Measurements from ENCODE around the gene MIOS. TPM values are rescaled to one million over a fixed set of nuclear protein-coding genes. Genes with fewer than 3 reads are reported as not detected.
A peak's percentile ranks its signal among the peaks of the same experiment; 100 is the strongest.

Gene MIOS
- total and polyA plus RNA-seq, 2 of the 8 experiments (the other 6 are each of a cell fraction or from before 2014, with no cell fraction given) = 15.5 to 50.7 TPM

- no peak overlapping the region for H3K56ac ChIP-seq (replicated peaks; ENCODE audit: insufficient read length, low read depth, low read length)
- H2BK5ac ChIP-seq (ENCODE audit: low read depth, low read length) = no peak overlapping the region
- DNase-seq (ENCODE audit: low read depth in 1 of 2, low spot score in 2 of 2) (no peak), FAIRE-seq (no peak)
- H4K91ac ChIP-seq (replicated peaks; ENCODE audit: insufficient read length, low read length) = no peak overlapping the region
- no peak overlapping the region for H3K18ac ChIP-seq (ENCODE audit: extremely low read depth, low read length)
- no peaks in the 10 kb centered on the region for H3K27me3 ChIP-seq (replicated peaks in 1 of 4; ENCODE audit: control insufficient read depth in 3 of 4, extremely low read depth in 1 of 4, insufficient read depth in 3 of 4, low read length in 3 of 4)
- no peaks in the 10 kb centered on the region for H3K4me1 ChIP-seq (replicated peaks in 1 of 4; ENCODE audit: control insufficient read depth in 3 of 4, insufficient read depth in 4 of 4, low read length in 3 of 4)
- H3K23ac ChIP-seq (ENCODE audit: insufficient read length) = no peak overlapping the region
- no peaks in the 10 kb centered on the region for H3K23me2 ChIP-seq (ENCODE audit: low read depth, low read length)
- no peak overlapping the region for H2BK120ac ChIP-seq (replicated peaks; ENCODE audit: low read depth, low read length)
- H3K9ac ChIP-seq (replicated peaks in 1 of 4; ENCODE audit: extremely low read depth in 1 of 4, low read depth in 3 of 4, low read length in 3 of 4) = no peak overlapping the region
- no peak overlapping the region for H2BK20ac ChIP-seq (ENCODE audit: low read length)
- H3K4me3 ChIP-seq (ENCODE audit: extremely low read depth in 1 of 4, insufficient read depth in 2 of 4, low read depth in 3 of 4, low read length in 4 of 4) = no peak overlapping the region
- H4K5ac ChIP-seq (ENCODE audit: insufficient read length, low read depth, low read length) = no peak overlapping the region
- no peaks in the 10 kb centered on the region for H4K20me1 ChIP-seq (replicated peaks in 1 of 2; ENCODE audit: control insufficient read depth in 1 of 2, insufficient read depth in 2 of 2, low read length in 2 of 2)
- H2AFZ ChIP-seq (ENCODE audit: low read length) = no peak overlapping the region
- no peak overlapping the region for H3K4me2 ChIP-seq (ENCODE audit: insufficient read depth in 1 of 2, low read depth in 2 of 2, low read length in 2 of 2)
- no peak overlapping the region for H4K8ac ChIP-seq (ENCODE audit: extremely low read depth, insufficient read depth, low read length)
- no peak overlapping the region for H3K4ac ChIP-seq (replicated peaks; ENCODE audit: insufficient read length, low read depth, low read length)
- H3K9me3 ChIP-seq (ENCODE audit: insufficient read depth in 2 of 2, low read depth in 1 of 2, low read length in 1 of 2) = no peaks in the 10 kb centered on the region
- ChIA-PET POLR2A (ENCODE audit: partially characterized antibody) (no interaction called here), CTCF (ENCODE audit: partially characterized antibody) (no interaction called here)
- 85% methylated on average over 3 of the region's 3 CpGs; no CpG with 5 or more reads in 1 of the 2 experiments for WGBS, 2 experiments (ENCODE audit: extremely low coverage in 1 of 2, insufficient coverage in 1 of 2, insufficient read length in 1 of 2, insufficient replicate concordance in 2 of 2, low coverage in 1 of 2, low lambda C conversion rate in 2 of 2, missing lambda C conversion rate in 1 of 2)
- H3K79me1 ChIP-seq (ENCODE audit: low read depth, low read length) = no peaks in the 10 kb centered on the region
- H2BK15ac ChIP-seq (ENCODE audit: low read length) = no peak overlapping the region
- H2AK5ac ChIP-seq (ENCODE audit: low read depth, low read length) = no peak overlapping the region
- no peak overlapping the region for H2BK12ac ChIP-seq (ENCODE audit: low read depth, low read length)
- no peak overlapping the region for H3K14ac ChIP-seq (ENCODE audit: insufficient read length)
- no peaks in the 10 kb centered on the region for H3K79me2 ChIP-seq (ENCODE audit: control insufficient read depth in 1 of 2, insufficient read depth in 2 of 2, low read length in 2 of 2)
- no peak overlapping the region for H3K27ac ChIP-seq (ENCODE audit: low read depth, low read length)
- no peaks in the 10 kb centered on the region for H3K36me3 ChIP-seq (ENCODE audit: control insufficient read depth in 2 of 4, insufficient read depth in 4 of 4, low read length in 3 of 4)
- TF ChIP-seq MAX (IDR thresholded peaks at IDR 0.05) = 0 out of 2 replicates have a peak, but pooled peaks have one; percentile 25
- no peak for TF ChIP-seq TAF7 (optimal IDR thresholded peaks at IDR 0.05; ENCODE audit: borderline replicate concordance, low read depth, low read length)
- TF ChIP-seq JUND (IDR thresholded peaks at IDR 0.05; ENCODE audit: low read length) = no peak
- no peak for TF ChIP-seq CHD2 (IDR thresholded peaks at IDR 0.05; ENCODE audit: low read length)
- TF ChIP-seq POLR2A (IDR thresholded peaks at IDR 0.05; ENCODE audit: control extremely low read depth in 1 of 2, low read depth in 2 of 2, low read length in 2 of 2) = no peak
- 0 out of 2 replicates have a peak, but pooled peaks have one; percentile 23 for TF ChIP-seq E2F6 (IDR thresholded peaks at IDR 0.05)
- TF ChIP-seq JUN (IDR thresholded peaks at IDR 0.05; ENCODE audit: low read depth, low read length) = no peak
Measured at GRCh38 chr7:7521259-7521658, 45.4 kb upstream of the MIOS start.

All from H1 (cell line).